ENCODE measurements around the gene SNX3. TPM values are rescaled to one million over a fixed set of nuclear protein-coding genes. Genes with fewer than 3 reads are reported as not detected.

Gene SNX3
- total RNA-seq, 1 experiment from 2014 or later: 359 TPM

Other genes with a start within 250 kb of the SNX3 start
- 49.5 and 63.0 TPM in 2 replicates for gene OSTM1, start 186.3 kb downstream of the SNX3 start, total RNA-seq (2014; rRNA removed; shearing (Covaris generic))
- 0.10 TPM in 1 of 2 replicates, not detected in the other for gene NR2E1, start 95.0 kb downstream of the SNX3 start, total RNA-seq (2014; rRNA removed; shearing (Covaris generic))
- gene AFG1L, start 34.0 kb upstream of the SNX3 start, total RNA-seq (2014; rRNA removed; shearing (Covaris generic)): 4.0 and 4.4 TPM in 2 replicates